MM.1S (cell line): ENCODE results near the gene CNKSR3.

Source experiments
- EZH2 ChIP-seq: fragments of 300-600 bp; sonication (generic); optimal IDR thresholded peaks from 2 replicates; pipeline ENCODE3; 2017; ENCODE audit warnings: low read depth, mild to moderate bottlenecking, antibody characterized with exemption, low read length, mixed read lengths
- EZH2phosphoT487 ChIP-seq: fragments of 300-600 bp; sonication (generic); IDR thresholded peaks from 2 replicates; pipeline ENCODE4 v1.6.1; 2018; ENCODE audit warnings: antibody characterized with exemption, low read length
- TF ChIP-seq, protein P1 (sequence below): fragments of 300-600 bp; sonication (generic); IDR thresholded peaks from 2 replicates; pipeline ENCODE4 v1.5.1; 2016; ENCODE audit warnings: antibody characterized with exemption, low read length, mixed read lengths

- TF ChIP-seq, protein P1, sequence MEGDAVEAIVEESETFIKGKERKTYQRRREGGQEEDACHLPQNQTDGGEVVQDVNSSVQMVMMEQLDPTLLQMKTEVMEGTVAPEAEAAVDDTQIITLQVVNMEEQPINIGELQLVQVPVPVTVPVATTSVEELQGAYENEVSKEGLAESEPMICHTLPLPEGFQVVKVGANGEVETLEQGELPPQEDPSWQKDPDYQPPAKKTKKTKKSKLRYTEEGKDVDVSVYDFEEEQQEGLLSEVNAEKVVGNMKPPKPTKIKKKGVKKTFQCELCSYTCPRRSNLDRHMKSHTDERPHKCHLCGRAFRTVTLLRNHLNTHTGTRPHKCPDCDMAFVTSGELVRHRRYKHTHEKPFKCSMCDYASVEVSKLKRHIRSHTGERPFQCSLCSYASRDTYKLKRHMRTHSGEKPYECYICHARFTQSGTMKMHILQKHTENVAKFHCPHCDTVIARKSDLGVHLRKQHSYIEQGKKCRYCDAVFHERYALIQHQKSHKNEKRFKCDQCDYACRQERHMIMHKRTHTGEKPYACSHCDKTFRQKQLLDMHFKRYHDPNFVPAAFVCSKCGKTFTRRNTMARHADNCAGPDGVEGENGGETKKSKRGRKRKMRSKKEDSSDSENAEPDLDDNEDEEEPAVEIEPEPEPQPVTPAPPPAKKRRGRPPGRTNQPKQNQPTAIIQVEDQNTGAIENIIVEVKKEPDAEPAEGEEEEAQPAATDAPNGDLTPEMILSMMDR: no peak
- TF ChIP-seq EZH2phosphoT487 (no peak), EZH2 (no peak)
These were observed 13.5 kb downstream of the CNKSR3 start for GRCh38 chr6:154496793-154497517.
